GM18502 (cell line): ENCODE results near the gene VEZT.
"Not testable (repeated sequence)": the region's sequence is repeated elsewhere in the genome, so short reads cannot be mapped to it uniquely, and the experiment has no call there.

Source experiments
- ATAC-seq: cut with Tn5 transposase; IDR thresholded peaks from one replicate; pipeline ENCODE4 v1.9.1; 2021; ENCODE audit warnings: mild to moderate bottlenecking; ENCODE audit not compliant: unreplicated experiment, poor library complexity

The VEZT gene

DNA sequence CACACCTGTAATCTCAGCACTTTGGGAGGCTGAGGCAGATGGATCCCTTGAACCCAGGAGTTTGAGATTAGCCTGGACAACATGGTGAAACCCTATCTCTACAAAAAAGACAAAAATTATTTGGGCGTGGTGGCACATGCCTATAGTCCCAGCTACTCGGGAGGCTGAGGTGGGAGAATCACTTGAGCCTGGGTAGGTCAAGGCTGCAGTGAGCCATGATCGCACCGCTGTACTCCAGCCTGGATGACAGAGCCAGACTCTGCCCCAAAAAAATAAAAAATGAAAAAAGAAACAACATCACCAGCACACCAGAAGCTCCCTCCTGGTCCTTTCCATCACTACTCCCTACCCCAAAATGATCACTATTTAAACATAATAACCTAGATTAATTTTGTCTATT, 2.6 kb downstream of the VEZT start:
- ATAC-seq: no peak

DNA sequence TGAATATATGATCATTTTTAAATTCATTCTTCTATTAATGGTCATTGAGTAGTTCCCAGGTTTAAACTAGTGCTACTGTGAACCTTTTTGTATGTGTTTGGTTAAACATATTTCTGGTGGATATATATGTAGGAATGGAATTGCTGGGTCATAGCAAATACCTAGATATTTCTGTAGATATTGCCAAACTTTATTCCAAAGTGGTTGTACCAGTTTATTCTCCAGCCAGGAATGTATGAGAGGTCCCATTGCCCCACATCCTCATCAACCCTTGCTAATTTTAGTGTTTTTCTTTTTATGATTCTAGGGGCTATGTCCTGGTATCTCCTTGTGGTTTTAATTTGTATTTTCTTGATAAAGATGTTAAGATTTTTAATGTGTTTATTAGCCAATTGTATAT, 3.1 kb downstream of the VEZT start:
- no peak for ATAC-seq

DNA sequence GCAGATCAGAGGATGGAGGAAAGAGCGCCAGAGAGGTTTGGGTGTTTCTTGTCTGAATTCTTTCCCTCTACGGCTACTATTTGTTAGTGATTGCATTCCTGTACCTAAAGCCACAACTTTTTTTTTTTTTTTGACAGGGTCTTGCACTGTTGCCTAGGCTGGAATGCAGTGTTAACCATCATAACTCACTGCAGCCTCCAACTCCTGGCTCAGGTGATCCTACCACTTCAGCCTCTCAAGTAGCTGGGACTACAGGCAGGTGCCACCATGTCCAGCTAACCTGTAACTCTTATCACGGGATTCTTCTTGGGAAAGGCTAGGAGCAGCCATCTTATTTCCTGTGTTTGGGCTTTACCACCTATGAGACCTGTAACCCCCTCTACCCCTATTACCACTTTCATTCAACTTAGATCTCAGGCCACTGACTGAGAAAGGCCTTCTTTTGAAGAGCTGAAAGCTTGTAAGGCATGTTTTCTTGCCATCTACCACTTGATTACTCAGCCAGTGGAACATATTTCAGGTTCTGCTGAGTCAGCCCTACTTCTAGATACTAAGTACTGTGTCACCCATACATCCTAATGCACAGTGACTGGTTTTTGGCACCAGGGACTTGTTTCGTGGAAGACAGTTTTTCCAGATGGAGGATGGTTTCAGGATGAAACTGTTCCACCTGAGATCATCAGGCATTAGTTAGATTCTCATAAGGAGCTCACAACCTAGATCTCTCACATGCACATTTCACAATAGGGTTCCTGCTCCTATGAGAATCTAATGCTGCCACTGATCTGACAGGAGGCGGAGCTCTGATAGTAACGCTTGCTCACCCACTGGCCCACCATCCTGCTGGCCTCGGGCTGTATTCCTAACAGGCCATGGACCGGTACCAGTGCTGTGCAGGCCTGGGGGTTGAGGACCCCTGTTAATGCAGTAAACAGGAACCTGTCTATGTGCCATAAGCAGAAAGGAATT, 6.9 kb downstream of the VEZT start:
- no peak for ATAC-seq

DNA sequence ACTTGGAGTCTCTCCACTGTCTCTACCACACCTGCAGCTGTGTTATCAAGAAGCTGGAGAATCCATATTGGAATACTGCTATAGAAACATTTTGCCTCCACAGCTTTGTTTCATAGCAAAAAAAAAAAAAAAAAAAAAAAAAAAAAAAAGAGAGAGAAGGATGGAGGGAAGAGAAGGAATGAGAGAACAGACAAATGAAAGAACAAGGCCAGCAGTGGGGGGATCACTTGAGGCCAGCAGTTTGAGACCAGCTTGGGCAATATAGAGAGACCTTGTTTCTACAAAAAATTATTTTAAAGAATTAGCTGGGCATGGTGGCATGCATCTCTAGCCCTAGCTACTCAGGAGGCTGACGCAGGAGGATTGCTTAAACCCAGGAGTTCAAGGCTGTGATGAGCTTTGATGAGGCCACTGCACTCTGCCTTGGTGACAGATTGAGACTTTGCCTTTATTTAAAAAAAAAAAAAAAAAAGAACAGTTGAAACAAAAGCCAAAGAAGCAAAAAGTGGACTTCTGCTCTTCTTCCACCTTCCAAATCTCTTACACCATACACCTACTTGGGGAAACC, 8.1 kb downstream of the VEZT start:
- no peak for ATAC-seq

DNA sequence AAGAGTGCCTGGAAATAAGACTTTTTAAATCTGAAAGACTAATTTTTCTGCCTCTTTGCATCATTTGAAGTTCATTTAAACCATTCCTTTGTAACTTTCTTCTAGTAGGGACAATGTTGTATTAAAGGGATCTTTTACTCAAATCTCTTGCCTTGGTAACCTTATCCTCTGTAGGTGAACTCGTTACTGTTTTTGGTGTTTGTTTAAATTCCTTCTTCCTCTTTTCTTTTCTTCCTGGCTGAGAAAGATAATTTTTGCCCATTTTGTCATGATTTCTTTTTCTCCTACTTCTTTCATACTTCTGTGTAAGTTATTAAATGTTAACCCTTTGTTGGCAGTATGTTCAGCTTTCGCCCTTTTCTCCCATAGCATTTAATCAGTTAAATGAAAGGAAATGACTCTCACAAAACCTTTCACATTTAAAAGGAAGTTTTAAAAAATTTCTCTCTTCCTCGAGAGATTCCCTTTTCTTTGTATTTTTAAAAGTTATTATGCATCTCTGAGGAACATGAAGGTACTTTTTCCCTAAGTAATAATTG, 10.3 kb downstream of the VEZT start:
- no peak for ATAC-seq

DNA sequence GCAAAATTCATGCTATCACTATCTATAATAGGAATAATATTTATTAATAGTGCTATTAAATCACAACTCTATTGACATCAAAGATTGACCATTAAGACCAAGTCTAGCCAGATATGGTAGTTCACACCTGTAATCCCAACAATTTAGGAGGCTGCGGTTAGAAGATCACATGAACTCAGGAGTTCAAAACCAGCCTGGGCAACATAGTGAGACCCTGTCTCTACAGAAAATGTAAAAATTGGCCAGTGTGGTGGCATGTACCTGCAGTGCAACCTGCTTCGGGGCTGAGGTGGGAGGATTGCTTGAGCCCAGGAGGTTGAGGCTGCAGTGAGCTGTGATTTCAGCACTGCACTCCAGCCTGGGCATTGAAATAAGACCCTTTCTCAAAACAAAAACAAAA, 11.0 kb downstream of the VEZT start:
- no peak for ATAC-seq

DNA sequence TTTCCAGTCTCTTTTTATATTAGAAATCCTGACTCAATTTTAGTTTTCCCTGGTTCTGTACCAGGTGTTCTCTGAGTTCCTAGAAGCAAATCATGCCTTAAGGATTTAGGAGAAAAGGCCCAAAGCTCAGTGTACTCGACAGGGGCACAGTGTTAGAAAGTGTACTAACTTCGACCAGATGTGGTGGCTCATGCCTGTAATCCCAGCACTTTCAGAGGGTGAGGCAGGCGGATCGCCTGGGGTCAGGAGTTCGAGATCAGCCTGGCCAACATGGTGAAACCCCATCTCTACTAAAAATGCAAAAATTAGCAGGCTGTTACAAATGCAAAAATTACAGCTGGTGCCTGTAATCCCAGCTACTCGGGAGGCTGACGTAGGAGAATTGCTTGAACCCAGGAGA, 12.0 kb downstream of the VEZT start:
- no peak for ATAC-seq

DNA sequence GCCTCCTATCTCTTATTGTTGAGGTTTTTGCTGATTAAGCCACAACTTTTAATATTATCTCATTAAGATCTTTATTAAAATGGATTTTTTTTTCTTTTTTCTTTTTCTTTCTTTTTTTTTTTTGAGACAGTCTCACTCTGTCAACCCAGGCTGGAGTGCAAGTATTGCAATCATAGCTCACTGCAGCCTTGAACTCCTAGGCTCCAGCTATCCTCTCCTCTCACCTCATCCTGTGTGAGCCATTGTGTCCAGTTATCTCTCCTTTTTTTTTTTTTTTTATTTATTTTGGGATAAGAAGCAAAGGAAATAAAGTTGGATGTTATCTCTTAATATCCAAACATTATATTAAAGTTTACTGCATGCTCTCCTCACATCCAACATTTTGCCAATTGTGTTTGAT, 12.7 kb downstream of the VEZT start:
- ATAC-seq: no peak

DNA sequence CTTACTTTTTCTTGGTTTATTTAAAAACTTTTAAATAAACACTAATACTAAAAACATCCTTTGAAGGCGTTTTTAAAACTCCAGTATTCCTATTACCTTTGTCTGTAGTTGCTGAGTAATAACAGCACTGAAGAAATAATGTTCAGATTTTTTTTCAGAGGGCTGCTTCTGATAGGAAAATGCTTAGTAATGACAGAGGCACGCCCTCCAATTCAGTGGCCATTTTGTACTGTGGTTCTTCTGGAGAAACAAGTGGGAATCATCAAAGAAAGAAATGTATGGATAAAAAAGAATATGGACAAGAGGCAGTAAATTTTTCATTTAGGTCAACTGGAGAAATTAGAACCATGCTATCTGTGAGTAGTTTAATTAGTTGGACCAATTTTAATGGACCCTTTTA, 13.6 kb downstream of the VEZT start:
- no peak for ATAC-seq

DNA sequence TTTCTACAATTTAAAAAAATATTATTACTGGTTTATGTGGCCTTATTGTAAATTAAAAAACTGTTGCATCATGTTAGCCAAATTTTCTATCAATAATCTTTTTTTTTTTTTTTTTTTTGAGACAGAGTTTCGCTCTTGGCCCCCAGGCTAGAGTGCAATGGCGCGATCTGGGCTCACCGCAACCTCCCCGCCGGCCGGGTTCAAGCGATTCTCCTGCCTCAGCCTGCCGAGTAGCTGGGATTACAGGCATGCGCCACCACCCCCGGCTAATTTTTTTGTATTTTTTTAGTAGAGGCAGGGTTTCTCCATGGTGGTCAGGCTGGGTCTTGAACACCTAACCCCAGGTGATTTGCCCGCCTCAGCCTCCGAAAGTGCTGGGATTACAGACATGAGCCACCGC, 16.6 kb downstream of the VEZT start:
- not testable (repeated sequence) for ATAC-seq

DNA sequence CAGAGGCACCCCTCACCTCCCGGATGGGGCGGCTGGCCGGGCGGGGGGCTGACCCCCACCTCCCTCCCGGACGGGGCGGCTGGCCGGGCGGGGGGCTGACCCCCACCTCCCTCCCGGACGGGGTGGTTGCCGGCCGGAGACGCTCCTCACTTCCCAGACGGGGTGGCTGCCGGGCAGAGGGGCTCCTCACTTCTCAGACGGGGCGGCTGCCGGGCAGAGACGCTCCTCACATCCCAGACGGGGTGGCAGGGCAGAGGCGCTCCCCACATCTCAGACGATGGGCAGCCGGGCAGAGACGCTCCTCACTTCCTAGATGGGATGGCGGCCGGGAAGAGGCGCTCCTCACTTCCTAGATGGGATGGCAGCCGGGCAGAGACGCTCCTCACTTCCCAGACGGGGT, 18.0 kb downstream of the VEZT start:
- ATAC-seq: not testable (repeated sequence)

DNA sequence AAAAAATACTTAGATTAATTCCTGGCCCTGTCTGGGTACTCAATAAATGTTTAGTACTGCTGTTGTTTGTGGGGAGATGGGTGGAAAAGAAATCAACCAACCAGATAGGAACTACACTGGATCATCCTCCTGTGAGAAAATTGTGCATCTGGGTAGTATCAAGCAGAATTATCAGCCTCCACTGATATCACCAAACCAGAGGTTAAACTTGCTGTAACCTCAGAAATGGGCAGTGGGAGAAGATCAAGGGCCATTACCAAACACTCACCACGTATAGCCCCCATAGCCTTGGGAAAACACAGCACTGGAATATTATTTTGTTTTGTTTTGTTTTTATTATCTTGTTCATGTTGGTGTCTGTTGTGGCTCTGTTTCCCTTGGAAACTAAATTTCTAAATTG, 19.7 kb downstream of the VEZT start:
- no peak for ATAC-seq

DNA sequence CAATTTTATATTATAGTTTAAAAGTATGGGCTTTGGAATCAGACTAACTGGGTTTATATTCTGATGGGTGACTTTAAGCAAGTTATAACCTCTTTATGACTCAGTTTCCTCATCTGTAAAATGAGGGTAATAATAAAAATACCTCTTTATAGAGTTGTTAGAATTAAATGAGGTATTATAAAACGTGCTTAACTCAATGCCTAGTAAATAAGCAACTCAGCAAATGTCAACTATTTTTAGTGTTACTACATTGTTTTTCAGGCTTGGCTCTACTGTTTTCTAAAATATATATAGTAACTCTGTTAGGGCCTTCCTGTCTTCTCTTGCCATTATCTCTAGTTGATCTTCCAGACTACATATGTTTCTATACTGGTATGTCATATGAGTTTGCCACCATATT, 20.5 kb downstream of the VEZT start:
- no peak for ATAC-seq

DNA sequence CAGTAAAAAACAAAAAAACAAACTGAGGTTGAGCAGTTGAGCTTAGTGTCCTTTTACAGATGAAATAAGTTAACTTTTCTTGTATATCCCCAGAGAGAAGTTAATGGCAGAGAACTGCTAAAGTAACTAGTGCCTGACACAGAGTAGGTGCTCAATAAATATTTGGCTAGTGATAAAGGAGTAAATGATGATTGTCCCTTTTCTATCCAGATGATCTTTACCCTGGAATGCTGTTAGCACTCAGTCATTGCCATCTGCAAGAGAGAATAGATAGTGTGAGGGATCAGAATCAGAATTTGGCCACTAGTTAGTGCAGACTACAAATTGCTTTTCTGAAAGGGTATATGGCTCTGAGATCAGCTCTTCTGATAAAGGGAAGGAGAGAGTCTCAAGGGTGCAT, 21.6 kb downstream of the VEZT start:
- no peak for ATAC-seq

DNA sequence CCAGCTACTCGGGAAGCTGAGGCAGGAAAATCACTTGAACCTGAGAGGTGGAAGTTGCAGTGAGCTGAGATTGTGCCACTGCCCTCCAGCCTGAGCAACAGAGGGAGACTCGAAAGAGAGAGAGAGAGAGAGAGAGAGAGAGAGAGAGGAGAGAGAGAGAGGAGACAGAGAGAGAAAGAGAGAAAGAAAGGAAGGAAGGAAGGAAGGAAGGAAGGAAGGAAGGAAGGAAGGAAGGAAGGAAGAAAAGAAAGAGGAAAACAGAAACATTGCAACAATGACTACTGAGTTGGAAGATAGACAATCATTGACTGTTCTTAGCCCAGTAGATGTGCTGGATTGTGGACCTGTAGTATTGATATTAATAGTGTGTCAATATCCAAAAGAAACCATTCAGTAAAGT, 22.2 kb downstream of the VEZT start:
- ATAC-seq: not testable (repeated sequence)

DNA sequence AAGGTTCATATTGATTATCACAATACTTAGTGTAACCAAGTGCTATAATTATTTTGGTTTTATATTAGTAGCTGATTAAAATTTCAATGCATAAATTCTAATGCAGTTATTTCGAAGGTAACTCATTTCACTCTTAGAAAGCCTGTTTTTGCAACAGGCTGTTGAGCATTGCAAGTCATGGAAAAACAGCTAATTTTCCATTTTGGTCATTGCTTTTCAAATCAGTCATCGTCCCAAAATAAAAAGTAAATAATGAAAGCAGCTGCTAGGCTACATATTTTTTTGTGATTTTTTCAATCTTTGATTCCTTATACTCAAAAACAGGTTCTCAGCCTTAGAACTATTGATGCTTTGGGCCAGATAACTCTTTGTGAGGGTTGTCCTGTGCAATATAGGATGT, 22.9 kb downstream of the VEZT start:
- ATAC-seq: no peak

DNA sequence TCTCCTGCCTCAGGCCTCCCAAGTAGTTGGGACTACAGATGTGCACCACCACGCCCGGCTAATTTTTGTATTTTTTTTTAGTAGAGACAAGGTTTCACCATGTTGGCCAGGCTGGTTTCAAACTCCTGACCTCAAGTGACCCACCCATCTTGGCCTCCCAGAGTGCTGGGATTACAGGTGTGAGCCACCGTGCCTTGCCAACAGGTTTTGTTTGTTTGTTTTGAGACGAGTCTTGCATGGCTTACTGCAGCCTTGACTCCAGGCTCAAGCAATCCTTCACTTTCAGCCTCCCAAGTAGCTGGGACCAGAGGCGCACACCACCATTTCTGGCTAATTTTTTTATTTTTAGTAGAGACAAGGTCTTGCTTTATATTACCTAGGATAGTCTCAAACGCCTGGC, 23.5 kb downstream of the VEZT start:
- not testable (repeated sequence) for ATAC-seq

DNA sequence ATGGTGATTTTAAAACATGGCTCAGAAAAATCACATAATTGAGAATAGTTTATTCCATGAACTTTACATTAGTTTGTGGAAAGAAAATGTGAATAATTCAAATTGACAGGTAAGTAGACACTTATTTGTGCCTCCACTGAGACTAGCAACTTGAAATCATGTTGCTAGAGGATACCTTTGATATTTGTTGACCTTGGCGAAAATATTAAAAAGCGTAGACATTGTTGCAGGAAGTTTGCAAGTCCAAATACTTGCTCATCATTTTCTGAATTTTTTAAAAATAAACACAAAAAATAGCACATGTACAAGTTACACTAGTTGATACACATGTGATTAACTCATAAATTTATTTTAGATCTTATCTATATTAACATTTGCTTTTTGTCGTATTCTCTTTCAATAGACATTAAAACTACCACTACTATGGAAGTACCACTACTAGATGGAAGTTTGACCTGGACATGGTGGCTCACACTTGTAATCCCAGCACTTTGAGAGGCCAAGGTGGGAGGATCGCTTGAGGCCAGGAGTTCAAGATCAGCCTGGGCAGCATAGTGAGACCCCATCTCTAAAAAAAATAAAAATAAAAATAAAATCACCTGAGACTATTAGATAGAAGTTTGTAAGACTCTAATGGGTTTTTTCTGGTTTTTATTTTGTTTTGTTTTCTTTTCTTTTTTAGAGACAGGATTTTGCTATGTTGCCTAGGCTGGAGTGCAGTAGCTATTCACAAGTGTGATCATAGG, 24.3 kb downstream of the VEZT start:
- no peak for ATAC-seq

DNA sequence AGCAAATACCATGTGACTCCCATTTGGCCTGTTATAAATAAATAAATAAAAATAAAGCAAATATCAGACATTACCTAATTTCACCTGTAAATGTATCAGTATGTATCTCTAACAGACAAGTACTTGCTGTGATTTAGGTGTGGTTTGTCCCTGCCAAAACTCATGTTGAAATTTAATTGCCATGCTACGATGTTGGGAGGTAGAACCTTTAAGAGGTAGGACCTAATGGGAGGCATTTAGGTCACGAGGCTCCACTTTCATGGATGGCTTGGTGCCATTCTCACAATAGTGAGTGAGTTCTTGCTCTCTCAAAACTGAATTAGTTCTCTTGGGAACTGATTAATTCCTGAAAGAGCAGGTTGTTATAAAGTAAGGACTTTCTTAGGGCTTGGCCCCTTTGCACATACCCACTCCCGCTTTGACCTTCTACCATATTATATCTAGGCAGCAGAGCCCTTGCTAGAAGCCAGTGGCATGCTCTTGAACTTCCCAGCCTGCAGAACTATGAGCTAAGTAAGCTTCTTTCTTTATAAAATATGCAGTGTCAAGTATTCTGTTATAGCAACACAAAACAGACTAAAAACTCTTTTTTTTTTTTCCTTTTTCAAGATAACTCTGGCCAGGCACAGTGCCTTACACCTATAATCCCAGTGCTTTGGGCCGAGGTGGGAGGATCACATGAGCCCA, 26.0 kb downstream of the VEZT start:
- no peak for ATAC-seq

DNA sequence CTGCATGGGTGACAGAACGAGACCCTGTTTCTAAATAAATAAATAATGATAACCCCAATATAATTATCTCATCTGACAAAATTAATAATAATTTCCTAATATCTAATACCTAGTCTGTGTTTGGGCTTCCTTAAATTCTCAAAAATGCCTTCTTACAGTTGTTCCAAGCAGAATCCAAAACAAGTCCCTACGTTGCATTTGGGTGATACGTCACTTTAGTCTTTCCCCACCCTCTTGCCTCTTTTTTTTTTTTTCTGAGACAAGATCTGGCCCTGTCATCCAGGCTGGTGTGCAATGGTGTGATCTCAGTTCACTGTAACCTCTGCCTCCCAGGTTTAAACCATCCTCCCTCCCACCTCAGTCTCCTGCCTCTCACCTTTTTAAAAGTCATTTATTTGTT, 26.7 kb downstream of the VEZT start:
- ATAC-seq: no peak
